Endodermal cell (in vitro differentiated cells): ENCODE measurements around the gene PCBP3. TPM values are rescaled to one million over a fixed set of nuclear protein-coding genes. Genes with fewer than 3 reads are reported as not detected.

ENCODE experiments used
- DNase-seq: peaks from one replicate; pipeline ENCODE4 v3.0.0-alpha.2; 2017
- H3K27ac ChIP-seq: 2 replicates; pipeline ENCODE4 v1.5.1; 2013; ENCODE audit warnings: mild to moderate bottlenecking, low read depth, low read length, moderate library complexity
- H3K27me3 ChIP-seq: 2 replicates; pipeline ENCODE4 v1.6.1; 2013; ENCODE audit warnings: mild to moderate bottlenecking, low read length, moderate library complexity; ENCODE audit not compliant: insufficient read depth, control insufficient read depth, poor library complexity, severe bottlenecking
- H3K36me3 ChIP-seq: 2 replicates; pipeline ENCODE4 v1.7.0; 2013; ENCODE audit warnings: mild to moderate bottlenecking, low read length, moderate library complexity; ENCODE audit not compliant: control insufficient read depth, insufficient read depth
- H3K4me1 ChIP-seq: one replicate; pipeline ENCODE4 v1.7.0; 2013; ENCODE audit warnings: low read length; ENCODE audit not compliant: control insufficient read depth, insufficient read depth
- H3K4me3 ChIP-seq: 2 replicates; pipeline ENCODE4 v1.5.1; 2013; ENCODE audit warnings: mild to moderate bottlenecking, low read length, moderate library complexity
- H3K9ac ChIP-seq: 2 replicates; pipeline ENCODE4 v1.6.1; 2013; ENCODE audit warnings: mild to moderate bottlenecking, low read length, moderate library complexity; ENCODE audit not compliant: poor library complexity, severe bottlenecking; ENCODE audit errors: extremely low read depth
- H3K9me3 ChIP-seq: 2 replicates; pipeline ENCODE4 v1.6.1; 2013; ENCODE audit warnings: mild to moderate bottlenecking, low read length, moderate library complexity; ENCODE audit not compliant: control insufficient read depth
- H3K27ac Mint-ChIP-seq: 2 replicates; pipeline ENCODE4 v1.8.0; 2020; ENCODE audit warnings: mixed read lengths
- H3K27me3 Mint-ChIP-seq: 2 replicates; pipeline ENCODE4 v1.8.0; 2021; ENCODE audit warnings: mild to moderate bottlenecking, mixed read lengths; ENCODE audit not compliant: insufficient read depth
- H3K36me3 Mint-ChIP-seq: 2 replicates; pipeline ENCODE4 v1.8.0; 2020; ENCODE audit warnings: low read depth, mixed read lengths
- H3K4me1 Mint-ChIP-seq: 2 replicates; pipeline ENCODE4 v1.8.0; 2020; ENCODE audit warnings: mixed read lengths
- H3K4me3 Mint-ChIP-seq: 2 replicates; pipeline ENCODE4 v1.8.0; 2020; ENCODE audit warnings: mild to moderate bottlenecking, moderate library complexity, mixed read lengths
- H3K9me3 Mint-ChIP-seq: 2 replicates; pipeline ENCODE4 v1.8.0; 2020; ENCODE audit warnings: mild to moderate bottlenecking, mixed read lengths
- CTCF ChIP-seq: fragments of 200-600 bp; sonication (generic); conservative IDR thresholded peaks from 2 replicates; pipeline ENCODE4 v1.5.0; 2021; ENCODE audit warnings: antibody characterized with exemption, mild to moderate bottlenecking
- WGBS, 2 experiments: methylation state at CpG; one replicate each; pipeline versions ENCODE4 v1.1.5 to v1.1.7; 2013; ENCODE audit warnings: missing lambda C conversion rate in 2 of 2, mixed read lengths in 1 of 2; ENCODE audit not compliant: insufficient coverage in 1 of 2, insufficient read length in 1 of 2; 5-methylcytosine and 5-hydroxymethylcytosine counted together
- total RNA-seq, 2 donors: library from RNA; stranded (reverse); fragmentation: NEBNext Ultra II Directional in 1 of 2; extraction: Animal tissue kit (Norgen Biotek cat#: 25700) in 1 of 2; gene quantifications; 2 replicates in 1 of 2; 3 replicates in 1 of 2; pipeline ENCODE4 v1.2.1, GENCODE V29; 2021

The PCBP3 gene
- total RNA-seq, 2 donors from 2014 or later = 2.1 to 10.6 TPM

GRCh38 chr21:45821315-45821962 lies 177.9 kb downstream of the PCBP3 start:
- H3K4me1 ChIP-seq = no peaks in the 10 kb centered on the region
- WGBS, 2 experiments = 88 to 90% methylated on average over 10 to 16 of the region's 16 CpGs
- H3K9me3 ChIP-seq = no peaks in the 10 kb centered on the region
- Mint-ChIP-seq H3K27me3 (no peaks in the 10 kb centered on the region), H3K27ac (no peak overlapping the region), H3K9me3 (no peaks in the 10 kb centered on the region), H3K4me1 (peaks cover 6% of the 10 kb centered on the region), H3K4me3 (no peak overlapping the region), H3K36me3 (no peaks in the 10 kb centered on the region)
- no peaks in the 10 kb centered on the region for H3K36me3 ChIP-seq
- no peak for DNase-seq
- no peak overlapping the region for H3K9ac ChIP-seq
- no peak overlapping the region for H3K4me3 ChIP-seq
- no peak overlapping the region for H3K27ac ChIP-seq
- no peaks in the 10 kb centered on the region for H3K27me3 ChIP-seq
- TF ChIP-seq CTCF = no peak

- Mint-ChIP-seq H3K9me3 (no peaks in the 10 kb centered on the region), H3K4me1 (peaks cover 6% of the 10 kb centered on the region), H3K27me3 (no peaks in the 10 kb centered on the region), H3K4me3 (no peak overlapping the region), H3K36me3 (no peaks in the 10 kb centered on the region), H3K27ac (no peak overlapping the region)
- H3K4me1 ChIP-seq = no peaks in the 10 kb centered on the region
- no peaks in the 10 kb centered on the region for H3K9me3 ChIP-seq
- H3K4me3 ChIP-seq = no peak overlapping the region
- no peak overlapping the region for H3K27ac ChIP-seq
- no peak for TF ChIP-seq CTCF
- 90 to 95% methylated on average over 7 to 9 of the region's 9 CpGs for WGBS, 2 experiments
- no peaks in the 10 kb centered on the region for H3K36me3 ChIP-seq
- H3K9ac ChIP-seq = no peak overlapping the region
- no peak for DNase-seq
- no peaks in the 10 kb centered on the region for H3K27me3 ChIP-seq
These were observed 178.5 kb downstream of the PCBP3 start for GRCh38 chr21:45821998-45822397.

GRCh38 chr21:45822429-45823099 lies 179.0 kb downstream of the PCBP3 start:
- Mint-ChIP-seq H3K27ac (no peak overlapping the region), H3K4me1 (peaks cover 6% of the 10 kb centered on the region), H3K4me3 (no peak overlapping the region), H3K9me3 (no peaks in the 10 kb centered on the region), H3K36me3 (no peaks in the 10 kb centered on the region), H3K27me3 (no peaks in the 10 kb centered on the region)
- no peak overlapping the region for H3K9ac ChIP-seq
- H3K4me3 ChIP-seq = no peak overlapping the region
- no peaks in the 10 kb centered on the region for H3K9me3 ChIP-seq
- no peak for TF ChIP-seq CTCF
- H3K36me3 ChIP-seq = no peaks in the 10 kb centered on the region
- no peaks in the 10 kb centered on the region for H3K4me1 ChIP-seq
- DNase-seq = peak; percentile 79
- H3K27me3 ChIP-seq = no peaks in the 10 kb centered on the region
- WGBS, 2 experiments = 78 to 81% methylated on average over 6 to 8 of the region's 9 CpGs
- no peak overlapping the region for H3K27ac ChIP-seq
